Effector CD8-positive, alpha-beta T cell (primary cell): ENCODE results near the gene ELK4.

Experiments used
- DNase-seq: peaks from one replicate; lab custom pipeline; 2025; lab: John Stamatoyannopoulos, UW
- total RNA-seq, 4 experiments: gene quantifications; one replicate each; lab custom pipeline; 2026; lab: John Stamatoyannopoulos, UW

Gene ELK4, protein sequence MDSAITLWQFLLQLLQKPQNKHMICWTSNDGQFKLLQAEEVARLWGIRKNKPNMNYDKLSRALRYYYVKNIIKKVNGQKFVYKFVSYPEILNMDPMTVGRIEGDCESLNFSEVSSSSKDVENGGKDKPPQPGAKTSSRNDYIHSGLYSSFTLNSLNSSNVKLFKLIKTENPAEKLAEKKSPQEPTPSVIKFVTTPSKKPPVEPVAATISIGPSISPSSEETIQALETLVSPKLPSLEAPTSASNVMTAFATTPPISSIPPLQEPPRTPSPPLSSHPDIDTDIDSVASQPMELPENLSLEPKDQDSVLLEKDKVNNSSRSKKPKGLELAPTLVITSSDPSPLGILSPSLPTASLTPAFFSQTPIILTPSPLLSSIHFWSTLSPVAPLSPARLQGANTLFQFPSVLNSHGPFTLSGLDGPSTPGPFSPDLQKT
- total RNA-seq: 126 to 157 (median 154) reads per million in 4 experiments

DNA sequence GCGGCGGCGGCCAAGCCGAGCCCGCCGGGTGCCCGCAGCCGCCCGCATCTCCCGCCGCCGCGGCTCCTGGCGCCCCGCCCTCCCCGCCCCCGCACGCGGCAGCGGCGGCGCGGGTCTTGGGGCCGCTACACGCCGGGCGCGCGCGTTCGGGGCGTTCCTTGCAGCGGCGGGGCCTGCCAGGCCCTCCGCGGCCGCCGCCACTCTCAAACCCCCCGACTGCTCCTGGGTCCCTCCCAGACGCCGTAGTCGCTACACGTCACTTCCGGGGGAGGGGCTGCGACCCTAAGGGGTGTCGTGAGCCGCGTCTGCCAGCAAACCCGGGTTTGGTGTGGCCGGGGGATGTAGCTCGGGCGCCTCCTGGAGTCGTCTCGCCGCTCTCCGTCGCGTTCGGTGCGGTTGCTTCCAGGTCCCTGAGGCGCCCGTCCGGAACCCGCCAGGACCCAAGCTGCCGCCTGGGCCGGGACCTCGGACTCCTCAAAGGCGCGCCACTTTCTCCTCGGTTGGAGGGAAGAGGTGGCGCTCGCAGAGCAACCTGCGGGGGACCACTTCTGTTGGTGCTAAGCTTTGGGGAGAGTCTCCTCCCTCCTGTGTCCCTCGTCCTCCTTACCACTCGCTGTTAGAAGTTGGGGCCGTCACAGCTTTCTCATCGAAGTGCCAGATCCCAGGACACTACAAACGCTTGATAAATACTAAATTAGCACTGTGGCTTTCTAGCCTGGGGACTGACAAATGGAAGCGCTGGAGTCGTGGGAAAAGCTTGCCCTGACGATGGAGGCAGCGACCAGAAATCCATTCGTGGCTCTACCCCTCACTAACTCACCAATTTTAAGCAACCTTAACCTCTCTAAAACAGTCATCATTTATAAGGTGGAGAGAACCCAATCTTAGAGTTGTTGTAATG lies at the start of gene ELK4:
Gene ELK4, minus strand, starts transcription at position 244 of the 901 bp plus-strand sequence. CDS start 8,129 bp downstream, outside the sequence.
- DNase-seq: peak; percentile 98

DNA sequence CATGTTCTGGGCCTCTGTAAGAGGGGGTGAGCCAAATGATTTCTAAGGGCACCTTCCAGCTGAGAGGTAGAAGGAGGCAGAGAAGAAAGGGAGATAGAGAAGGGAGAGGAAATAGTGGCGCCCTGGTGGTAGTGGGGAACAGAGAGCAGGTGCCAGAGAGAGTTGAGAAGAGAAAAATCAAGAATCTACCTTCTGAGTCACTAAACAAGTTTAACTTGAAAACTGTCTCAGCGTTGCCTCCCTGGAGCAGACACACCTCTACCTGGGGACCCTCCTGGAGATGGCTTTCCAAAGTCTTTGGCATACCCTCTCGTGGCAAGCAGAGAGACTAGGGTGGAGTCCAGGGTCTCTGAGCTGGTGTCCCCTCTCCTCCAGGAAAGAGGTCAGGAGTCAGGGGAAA lies 49.6 kb upstream of the ELK4 start:
- no peak for DNase-seq

DNA sequence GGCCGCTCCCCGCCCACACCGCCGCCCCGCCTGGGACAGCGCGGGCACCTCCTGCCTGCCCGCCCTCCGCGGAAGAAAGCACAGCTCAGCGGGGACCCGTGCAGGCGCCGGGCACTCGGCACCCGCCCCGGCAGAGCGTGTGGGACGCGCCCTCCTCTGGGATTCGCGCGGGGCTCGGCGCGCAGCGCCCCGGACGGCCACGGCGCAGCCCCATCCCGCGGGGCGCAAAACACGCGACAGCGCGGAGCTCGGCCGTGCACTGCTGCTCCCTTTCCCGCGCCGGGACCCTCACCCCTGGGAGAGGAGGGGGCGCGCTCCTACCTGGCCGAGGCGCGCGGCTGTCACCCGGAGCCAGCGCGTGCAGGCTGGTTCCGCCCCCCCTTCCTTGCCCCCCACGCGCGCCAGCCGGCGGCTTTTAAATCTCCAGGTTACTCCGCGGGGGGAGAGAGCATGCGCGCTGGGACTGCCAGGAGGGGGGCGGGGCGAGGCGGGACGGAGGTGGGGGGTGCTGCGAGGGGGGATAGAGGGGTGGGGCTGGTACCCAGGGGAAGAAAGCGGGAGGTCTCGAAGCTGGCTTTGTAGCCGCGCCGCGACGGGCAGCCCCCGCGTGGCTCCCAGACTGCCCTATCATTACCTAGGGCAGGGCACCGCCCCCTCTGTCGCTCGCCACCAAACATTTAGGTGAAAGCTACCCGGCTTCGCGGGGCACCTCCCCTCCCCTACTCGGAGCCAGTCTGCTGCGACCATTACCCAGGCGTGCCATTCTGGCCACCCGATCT lies 48.5 kb upstream of the ELK4 start, which contains the start of gene SLC45A3:
Gene SLC45A3, minus strand, starts transcription at position 437 of the 779 bp plus-strand sequence. CDS start 15,853 bp downstream, outside the sequence.
- DNase-seq: peak; percentile 33

DNA sequence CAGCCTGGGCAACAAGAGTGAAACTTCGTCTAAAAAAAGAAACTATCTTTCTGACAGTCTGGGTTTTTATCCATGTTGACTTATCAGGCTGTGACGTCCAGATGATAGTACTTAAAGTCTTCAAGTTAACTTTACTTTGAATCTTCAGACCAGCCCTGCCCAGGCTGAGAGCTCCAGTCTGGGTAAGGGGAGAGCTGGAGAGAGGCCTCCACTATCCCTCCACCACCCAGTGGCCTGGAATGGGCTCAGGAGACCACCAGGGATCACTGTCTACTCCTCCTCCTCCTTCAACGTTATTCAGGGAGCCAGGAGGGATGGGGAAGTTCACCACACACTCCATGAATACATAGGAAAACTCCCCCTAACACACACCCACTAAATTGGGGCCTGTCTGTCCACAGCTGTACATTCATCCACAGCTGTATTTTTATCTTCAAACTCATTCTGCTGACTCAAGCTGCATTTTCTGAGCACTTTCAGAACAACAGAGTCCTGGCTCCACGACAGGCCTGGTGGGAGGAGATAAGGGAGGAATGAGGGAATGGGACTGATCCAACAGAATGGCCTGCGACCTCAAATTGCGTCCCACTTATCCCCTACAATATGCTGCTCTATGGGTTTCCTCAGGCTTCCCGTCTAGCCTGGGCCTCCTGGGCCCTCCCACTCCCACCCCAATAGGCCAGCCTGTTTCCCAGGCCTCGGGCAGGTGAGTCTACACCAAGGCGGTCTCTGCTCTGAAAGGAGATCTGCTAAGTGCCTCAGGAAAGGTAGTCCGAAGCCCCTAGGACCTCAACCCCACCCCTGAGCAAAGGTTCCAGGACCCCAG lies 46.7 kb upstream of the ELK4 start:
- no peak for DNase-seq

DNA sequence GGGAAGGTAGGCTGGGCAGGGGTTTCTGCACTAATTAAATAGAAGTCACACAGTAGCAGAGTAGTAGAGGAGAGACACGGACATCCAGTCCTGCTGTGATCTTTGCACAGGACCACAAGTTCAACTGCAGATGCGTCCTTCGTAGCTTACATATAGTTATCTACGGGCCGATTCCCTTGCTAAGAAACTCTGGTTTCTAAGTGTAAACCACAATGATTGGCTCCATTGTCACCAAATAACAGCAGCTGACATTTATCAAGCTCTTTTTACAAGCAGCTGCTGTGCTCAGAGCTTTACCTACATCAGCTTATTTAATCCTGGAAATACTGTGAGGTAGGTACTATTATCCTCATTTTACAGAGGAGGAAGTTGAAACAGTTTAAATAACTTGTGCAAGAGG lies 45.4 kb upstream of the ELK4 start:
- DNase-seq: no peak

DNA sequence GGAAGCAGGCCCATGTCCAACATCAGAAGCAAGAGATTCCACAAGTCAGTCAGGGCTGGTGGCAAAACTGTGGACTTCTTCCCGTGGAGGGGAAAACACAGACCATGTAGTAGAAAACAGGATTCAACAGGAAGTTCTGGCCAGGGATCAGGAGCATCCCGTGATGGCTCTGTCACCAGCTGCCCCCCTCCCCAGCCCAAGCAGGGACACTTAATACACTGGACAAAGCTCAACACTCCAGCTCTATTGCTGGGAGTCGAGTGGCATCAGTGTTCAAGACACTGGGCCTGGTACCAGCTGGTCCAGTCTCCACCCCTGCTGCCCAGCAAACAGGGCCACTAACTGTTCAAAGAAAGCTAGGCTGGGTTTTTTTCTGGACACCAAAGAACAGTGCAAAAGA lies 44.8 kb upstream of the ELK4 start:
- no peak for DNase-seq

DNA sequence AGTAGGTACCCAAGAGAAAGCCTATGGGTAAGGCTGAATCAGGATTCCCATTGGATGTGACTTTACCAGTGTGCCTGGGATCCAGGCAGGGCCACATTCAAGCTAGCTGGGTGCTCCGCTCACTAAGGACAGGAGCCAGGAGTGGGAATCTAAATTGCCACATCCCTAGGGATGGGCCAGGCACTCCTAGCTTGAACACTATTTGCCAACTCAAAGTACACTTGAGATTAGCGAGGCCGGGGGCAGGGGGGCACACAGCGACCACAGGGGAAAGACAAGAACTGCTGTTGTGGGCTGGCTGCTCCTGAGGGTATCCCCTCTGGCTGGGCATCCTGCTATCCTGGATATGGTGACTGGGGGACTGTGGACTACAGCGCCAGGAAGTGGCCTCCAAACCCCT lies 44.2 kb upstream of the ELK4 start:
- no peak for DNase-seq

DNA sequence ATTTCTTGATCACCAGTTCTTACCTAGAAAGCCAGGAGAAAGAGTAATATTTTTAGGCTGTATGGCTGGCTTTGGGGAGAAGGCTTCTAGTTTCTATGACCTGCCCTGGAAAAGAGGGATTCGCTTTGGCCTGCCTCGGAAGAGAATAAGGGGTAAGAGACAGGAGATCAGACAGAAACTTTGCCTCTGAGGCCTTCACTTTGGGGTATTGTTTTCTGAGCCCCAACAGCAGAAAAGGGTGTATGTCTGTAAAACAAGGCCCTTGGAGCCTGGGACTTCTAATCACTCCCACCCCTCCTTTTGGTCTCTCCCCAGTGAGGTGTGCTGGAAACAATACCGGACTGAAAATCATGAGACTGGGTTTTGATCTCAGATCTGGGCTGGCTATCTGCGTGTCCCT lies 43.4 kb upstream of the ELK4 start:
- no peak for DNase-seq

DNA sequence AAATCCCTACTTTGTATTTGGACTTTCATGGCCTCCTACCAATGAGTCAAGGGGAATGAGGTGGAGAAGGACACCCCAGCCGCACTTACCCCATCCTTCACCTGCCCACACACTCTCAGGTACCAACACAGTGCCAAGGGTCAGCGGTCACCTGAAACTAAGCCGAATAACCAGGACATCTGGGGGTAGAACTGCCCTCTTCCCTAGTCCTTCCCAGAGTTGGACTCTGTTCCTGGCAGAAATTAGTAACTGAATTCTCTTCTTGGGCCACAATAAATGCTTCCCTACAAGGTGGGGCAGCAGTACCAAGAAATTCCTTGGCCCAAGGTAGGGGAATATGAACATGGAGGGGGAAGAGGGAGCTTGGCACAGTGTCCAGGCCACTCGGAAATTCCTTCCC lies 41.2 kb upstream of the ELK4 start:
- DNase-seq: no peak

DNA sequence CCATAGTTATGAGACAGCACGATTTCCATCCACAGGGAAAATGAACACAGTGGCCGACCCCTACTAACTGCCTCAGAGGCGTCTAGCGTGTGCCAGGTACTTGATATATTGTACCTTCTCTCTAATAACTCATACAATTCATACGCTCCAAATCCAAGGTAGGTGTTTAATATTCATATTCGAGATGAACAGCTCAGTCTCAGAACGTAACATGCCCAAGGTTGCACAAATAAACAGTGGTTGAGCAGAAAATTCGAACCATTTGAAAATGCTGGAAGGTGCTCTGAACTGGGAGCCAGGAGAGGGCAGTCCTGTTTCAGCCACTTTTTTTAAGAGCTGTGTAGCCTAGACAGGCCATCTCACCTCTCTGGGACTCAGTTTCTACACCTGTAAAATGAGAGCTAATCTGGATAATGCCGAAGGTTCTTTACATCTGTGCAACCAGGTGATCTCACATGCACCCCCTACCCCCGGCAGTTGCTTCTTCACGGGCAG lies 40.6 kb upstream of the ELK4 start:
- no peak for DNase-seq

DNA sequence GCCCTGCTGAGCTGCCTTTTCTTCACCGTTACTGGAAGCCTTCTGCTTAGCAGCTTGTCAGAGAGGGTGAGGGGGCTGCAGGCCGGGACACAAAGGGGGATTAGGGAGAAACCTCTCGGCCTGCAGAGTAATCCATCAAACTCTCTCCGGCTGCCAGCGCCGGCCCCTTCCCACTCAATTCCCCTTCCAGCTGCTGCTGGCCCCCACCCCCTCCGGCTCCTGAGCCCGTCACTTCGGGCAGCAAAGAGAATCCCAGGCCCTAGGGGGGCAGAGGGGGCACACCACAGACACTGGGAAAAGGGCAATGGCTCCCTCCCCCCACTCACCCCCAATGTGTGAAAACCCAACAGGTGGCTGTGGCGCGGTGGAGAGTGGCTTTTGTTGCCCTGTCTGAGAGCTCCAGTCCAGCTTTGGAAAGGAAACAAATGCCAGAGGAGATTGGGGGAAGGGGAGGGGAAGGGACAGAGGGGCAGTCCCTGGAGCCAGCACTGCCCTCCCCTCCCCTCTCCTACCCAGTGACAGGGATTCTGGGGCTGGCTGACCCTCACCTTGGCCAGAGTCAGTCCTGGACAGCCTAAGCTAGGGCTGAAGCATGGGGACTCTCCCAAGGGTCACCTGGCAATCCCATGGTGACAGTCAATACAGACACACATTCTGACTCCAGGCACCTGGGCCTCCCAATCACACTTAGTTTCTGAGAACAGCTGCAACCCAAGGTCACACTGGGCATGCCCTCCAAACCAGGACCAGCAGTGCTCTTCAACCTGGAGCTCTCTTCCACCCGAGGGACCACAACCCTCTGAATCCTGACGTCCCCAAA lies 39.0 kb upstream of the ELK4 start:
- no peak for DNase-seq

DNA sequence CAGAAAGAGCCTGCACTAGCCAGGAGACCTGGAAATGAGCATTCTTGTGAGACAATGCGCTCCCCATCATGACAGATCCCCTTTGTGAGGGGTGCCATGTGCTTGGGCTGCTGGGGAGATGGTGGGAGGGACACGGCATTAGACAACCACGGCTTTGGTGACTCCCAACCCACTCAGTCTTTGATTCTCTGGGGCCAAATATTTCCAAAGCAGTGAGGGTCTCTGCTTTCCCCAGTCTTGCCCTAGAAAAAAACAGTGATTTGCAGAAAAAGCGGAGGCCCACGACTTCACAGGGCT lies 38.3 kb upstream of the ELK4 start:
- no peak for DNase-seq

DNA sequence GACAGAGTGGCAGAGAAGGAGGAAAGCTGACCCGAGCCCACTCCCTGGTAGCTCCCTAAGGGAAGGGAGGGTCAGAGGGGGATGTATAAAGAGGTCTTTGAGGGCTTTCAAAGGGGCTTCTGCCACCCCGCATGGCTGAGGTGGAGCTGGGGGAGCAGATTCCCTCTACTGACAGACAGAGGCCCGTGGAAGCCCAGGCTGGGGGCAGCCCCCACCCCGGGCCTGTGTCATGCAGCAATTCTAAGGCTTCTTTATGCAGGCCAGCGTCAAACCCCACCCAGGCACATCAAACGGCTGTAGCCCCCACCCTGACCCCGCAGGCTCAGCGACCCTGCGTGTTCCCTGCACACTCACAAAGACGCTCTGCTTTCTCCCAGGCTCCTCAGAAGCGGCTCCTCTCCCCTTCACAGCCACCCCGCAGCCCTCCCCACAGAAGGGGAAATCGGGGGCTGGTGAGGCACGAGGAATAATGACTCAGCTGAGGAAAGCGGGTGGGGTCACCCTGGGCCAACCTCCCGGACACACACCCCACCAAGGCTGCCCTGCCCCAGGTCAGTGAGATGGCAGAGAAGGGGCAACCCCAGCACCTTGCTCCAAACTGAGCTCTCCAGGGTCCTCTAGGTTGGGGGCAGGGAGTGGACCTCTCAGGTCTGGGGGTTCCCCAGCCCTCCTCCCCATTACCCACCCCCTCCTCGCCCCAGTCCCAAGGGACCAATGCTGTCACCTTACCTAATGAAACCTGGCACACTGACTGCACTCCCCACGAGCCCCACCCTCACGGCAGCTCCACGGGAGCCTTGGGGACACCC lies 37.7 kb upstream of the ELK4 start:
- no peak for DNase-seq

DNA sequence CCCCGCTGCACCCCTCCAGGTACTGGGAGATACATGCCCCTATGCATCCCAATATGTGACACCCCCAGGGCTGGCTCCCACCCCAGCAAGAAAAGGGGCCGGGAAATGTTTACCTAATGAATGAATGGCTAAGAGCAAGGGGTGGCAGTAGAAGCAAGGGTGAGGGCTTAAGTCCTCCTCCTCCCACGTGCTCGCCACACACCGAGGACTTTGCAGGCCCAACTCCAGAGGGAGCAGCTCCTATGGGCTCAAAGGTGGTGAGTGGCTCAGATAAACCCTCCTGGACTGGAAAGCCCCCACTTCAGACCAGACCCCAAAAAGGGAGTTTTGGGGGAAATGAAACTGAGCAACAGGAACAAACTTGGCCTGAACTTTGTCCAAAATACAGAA lies 37.1 kb upstream of the ELK4 start:
- no peak for DNase-seq

DNA sequence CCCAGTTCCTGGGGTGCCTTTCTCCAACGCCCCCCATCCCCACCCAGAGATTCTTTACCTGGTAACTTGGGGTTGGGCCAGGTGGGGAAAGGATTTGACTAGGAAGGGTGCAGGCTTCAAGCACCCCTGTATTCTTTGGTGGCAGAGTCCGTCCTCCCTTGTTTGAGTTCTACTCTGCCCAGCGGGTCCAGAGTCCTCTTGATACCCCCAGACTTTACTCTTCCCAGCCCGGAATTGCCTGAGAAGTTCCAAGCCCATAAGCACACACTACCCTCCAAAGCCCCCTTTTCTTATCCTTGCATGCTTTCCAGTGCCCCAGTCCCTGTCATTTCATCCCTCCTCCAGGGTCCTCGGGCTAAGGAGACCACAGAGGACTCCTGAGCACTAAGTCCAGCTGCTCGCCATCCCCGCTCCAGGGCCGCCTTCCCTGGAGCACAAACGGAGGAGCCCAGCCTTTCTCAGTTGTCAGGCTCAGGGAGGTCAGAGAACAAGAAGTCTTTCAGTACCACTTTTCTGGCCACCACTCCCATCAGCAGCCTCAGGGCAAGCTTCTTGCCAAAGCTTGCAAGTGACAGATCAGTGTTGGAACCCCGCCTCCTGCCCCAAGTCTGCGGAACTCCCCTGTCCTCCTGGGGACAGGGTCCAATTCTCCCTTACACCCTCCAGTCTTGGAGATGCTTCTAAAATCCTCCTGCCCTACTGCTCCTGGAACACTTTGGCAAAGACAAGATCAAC lies 36.3 kb upstream of the ELK4 start:
- no peak for DNase-seq

DNA sequence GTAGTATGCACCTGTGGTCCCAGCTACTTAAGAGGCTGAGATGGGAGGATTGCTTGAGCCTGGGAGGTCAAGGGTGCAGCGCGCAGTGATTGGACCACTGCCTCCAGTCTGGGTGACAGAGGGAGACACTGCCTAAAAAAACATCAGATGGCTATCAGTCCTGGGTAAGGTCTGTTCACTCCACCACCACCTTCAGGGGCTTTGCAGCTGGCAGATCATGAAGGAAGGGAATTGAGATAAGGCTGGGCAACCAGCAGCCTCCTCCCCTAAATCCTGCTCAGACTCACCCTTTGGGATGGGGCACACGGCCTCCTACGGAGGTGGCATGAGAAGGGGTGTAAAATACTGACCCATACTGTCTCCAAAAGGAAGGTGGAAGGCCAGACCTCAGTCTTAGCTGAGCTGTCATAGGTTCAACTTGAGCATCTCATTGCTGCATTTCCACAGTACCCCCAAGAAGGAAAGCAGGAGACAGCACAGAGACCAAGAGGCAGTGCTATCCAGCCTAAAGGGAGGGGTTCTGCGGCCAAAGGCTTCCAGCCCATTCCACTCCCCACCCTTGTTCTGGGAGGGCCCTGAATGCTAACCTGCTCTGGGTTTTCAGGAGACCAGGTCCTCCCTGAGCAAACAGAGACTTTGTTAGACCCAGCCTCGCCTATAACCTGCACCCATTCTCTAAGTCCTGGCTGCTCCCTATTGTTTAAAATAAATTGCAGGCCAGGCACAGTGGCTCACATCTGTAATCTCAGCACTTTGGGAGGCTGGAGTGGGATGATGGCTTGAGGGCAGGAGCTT lies 34.8 kb upstream of the ELK4 start:
- DNase-seq: no peak

DNA sequence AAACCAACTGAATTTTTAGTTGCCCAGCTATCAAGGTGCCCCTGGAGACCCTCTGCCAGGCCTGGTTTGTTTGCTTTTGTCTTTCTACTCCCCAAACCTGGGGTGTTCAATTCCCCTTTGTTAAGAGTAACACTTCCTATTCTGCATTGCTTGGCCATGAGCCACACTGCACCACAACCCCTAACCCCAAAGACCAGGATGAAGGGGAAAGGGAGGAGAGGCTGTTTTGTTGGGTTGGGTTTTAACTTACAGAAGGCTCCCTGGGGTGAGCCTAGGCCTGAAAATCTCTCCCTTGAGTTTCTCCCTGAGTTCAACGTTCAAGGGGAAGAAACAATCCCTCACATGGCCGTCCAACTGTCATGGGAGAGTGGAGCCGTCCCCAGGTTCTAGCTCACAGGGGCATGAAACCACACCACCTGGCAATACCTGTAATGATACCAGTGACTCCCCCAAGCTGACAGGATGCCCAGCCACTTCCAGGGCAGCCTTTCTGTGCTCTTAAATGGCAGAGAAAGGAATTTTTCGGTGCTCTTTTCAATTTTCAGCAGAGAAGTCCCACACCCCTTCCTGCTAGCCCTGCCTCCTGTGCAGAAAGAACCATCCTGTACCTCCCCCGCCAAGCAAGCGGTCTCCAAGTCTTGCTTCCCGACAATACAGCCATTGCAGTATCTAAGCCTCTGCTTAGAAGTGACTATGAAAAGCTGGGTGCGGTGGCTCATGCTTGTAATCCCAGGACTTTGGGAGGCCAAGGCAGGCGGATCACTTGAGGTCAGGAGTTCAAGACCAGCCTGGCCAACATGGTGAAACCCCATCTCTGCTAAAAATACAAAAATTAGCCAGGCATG lies 33.6 kb upstream of the ELK4 start:
- no peak for DNase-seq
